CD4-positive, CD25-positive, alpha-beta regulatory T cell (primary cell): ENCODE results near the gene FBN2. TPM values are rescaled to one million over a fixed set of nuclear protein-coding genes. Genes with fewer than 3 reads are reported as not detected.

ENCODE experiments used
- ATAC-seq, 2 donors: fragments of 150-1000 bp; cut with Tn5 transposase; one replicate each; pipeline ENCODE4 v1.10.0; 2021; ENCODE audit warnings: low read depth in 2 of 2, moderate number of reproducible peaks in 2 of 2, moderate library complexity in 1 of 2
- DNase-seq, 3 donors: peaks; one replicate each; pipeline versions ENCODE4 v3.0.0 to v3.0.0-alpha.2; 2012 to 2022; ENCODE audit warnings: mixed read lengths in 1 of 3
- H3K27ac ChIP-seq: one replicate; pipeline ENCODE4 v1.7.0; 2013; ENCODE audit warnings: mild to moderate bottlenecking, low read length; ENCODE audit not compliant: insufficient read depth, poor library complexity, severe bottlenecking
- H3K27me3 ChIP-seq: one replicate; pipeline ENCODE4 v1.7.0; 2013; ENCODE audit warnings: low read length; ENCODE audit not compliant: control insufficient read depth, insufficient read depth
- H3K36me3 ChIP-seq: one replicate; pipeline ENCODE4 v1.7.0; 2013; ENCODE audit warnings: mild to moderate bottlenecking, low read length, moderate library complexity; ENCODE audit not compliant: control insufficient read depth, insufficient read depth
- H3K4me1 ChIP-seq: 2 replicates; pipeline ENCODE4 v1.7.0; 2013; ENCODE audit warnings: mild to moderate bottlenecking, low read length; ENCODE audit not compliant: insufficient read depth, control insufficient read depth, poor library complexity, severe bottlenecking
- H3K4me3 ChIP-seq: one replicate; pipeline ENCODE4 v1.7.0; 2013; ENCODE audit warnings: low read depth, mild to moderate bottlenecking, low read length, moderate library complexity
- H3K9me3 ChIP-seq, 2 experiments: 1 replicate in 1 of 2; 2 replicates in 1 of 2; pipeline ENCODE4 v1.7.0; 2013; ENCODE audit warnings: low read length in 2 of 2, mild to moderate bottlenecking in 1 of 2, moderate library complexity in 1 of 2; ENCODE audit not compliant: control insufficient read depth in 2 of 2
- H3K27ac Mint-ChIP-seq, 3 donors: one replicate each; pipeline ENCODE4 v1.8.0; 2020 to 2022; ENCODE audit warnings: mild to moderate bottlenecking in 3 of 3, mixed read lengths in 3 of 3, moderate library complexity in 2 of 3
- H3K27me3 Mint-ChIP-seq: one replicate; pipeline ENCODE4 v1.8.0; 2022; ENCODE audit warnings: mild to moderate bottlenecking, mixed read lengths
- H3K36me3 Mint-ChIP-seq: one replicate; pipeline ENCODE4 v1.8.0; 2020; ENCODE audit warnings: mixed read lengths
- H3K4me1 Mint-ChIP-seq, 4 donors: one replicate each; pipeline ENCODE4 v1.8.0; 2020 to 2022; ENCODE audit warnings: mixed read lengths in 4 of 4, mild to moderate bottlenecking in 1 of 4
- H3K4me3 Mint-ChIP-seq, 4 donors: one replicate each; pipeline ENCODE4 v1.8.0; 2020 to 2022; ENCODE audit warnings: mild to moderate bottlenecking in 4 of 4, mixed read lengths in 4 of 4, moderate library complexity in 3 of 4
- H3K9me3 Mint-ChIP-seq, 7 donors: one replicate each; pipeline ENCODE4 v1.8.0; 2020 to 2022; ENCODE audit warnings: mixed read lengths in 7 of 7, mild to moderate bottlenecking in 3 of 7, moderate library complexity in 2 of 7
- polyA plus RNA-seq, 4 donors: library from polyadenylated mRNA; unstranded; fragments of 300-500 nt; fragmentation: Illumina TruSeq; gene quantifications; one replicate each; pipeline ENCODE4 v1.2.3, GENCODE V29; 2021
- total RNA-seq: library from RNA; stranded (reverse); gene quantifications from one replicate; pipeline ENCODE4 v1.2.3, GENCODE V29; 2022

FBN2 gene
- total and polyA plus RNA-seq, 5 donors from 2014 or later, result not detected

DNA sequence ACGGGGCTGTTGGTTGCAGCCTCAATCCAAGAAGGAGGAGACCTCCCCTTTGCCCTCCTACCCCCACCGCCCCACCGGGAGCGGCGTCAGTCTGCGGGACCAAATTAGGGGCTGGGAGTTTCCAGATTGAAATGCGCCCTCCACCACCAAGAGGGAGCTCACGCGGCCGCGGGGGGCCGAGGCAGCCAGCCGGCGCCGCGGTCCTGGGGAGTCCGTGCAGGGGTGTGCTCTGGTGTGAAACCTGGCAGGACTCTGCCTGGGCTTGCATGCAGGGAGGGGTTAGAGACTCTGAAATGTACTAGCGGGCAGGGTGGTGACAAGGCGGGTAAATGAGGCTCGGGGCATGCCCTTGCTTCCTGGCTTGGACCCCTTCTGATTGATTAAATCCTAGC, 989 bp upstream of the FBN2 start:
- Histone ChIP-seq H3K27ac (no peak overlapping the region), H3K9me3 (peaks cover 0 to 4% of the 10 kb centered on the region in 2 experiments), H3K27me3 (peaks cover 6% of the 10 kb centered on the region), H3K4me1 (no peaks in the 10 kb centered on the region), H3K4me3 (no peak overlapping the region), H3K36me3 (no peaks in the 10 kb centered on the region)
- Mint-ChIP-seq H3K36me3 (no peaks in the 10 kb centered on the region), H3K9me3 (peaks cover 0 to 7% (median 1%) of the 10 kb centered on the region in 7 donors), H3K4me1 (peaks cover 0 to 4% (median under 1%) of the 10 kb centered on the region in 4 donors), H3K4me3 (no peak overlapping the region), H3K27me3 (peaks cover 17% of the 10 kb centered on the region), H3K27ac (no peak overlapping the region)
- ATAC-seq (no peak), DNase-seq (no peak)

GRCh38 chr5:128538250-128539037, 399 bp upstream of the FBN2 start:
- ATAC-seq (no peak), DNase-seq (no peak)
- Mint-ChIP-seq H3K4me3 (no peak overlapping the region), H3K4me1 (peaks cover 0 to 4% (median under 1%) of the 10 kb centered on the region in 4 donors), H3K27me3 (peaks cover 17% of the 10 kb centered on the region), H3K9me3 (peaks cover 0 to 7% (median 0%) of the 10 kb centered on the region in 7 donors), H3K27ac (no peak overlapping the region), H3K36me3 (no peaks in the 10 kb centered on the region)
- peaks cover 6% of the 10 kb centered on the region for H3K27me3 ChIP-seq
- no peaks in the 10 kb centered on the region for H3K4me1 ChIP-seq
- H3K27ac ChIP-seq, result no peak overlapping the region
- peaks cover 0 to 4% of the 10 kb centered on the region in 2 experiments for H3K9me3 ChIP-seq
- H3K4me3 ChIP-seq, result no peak overlapping the region
- no peaks in the 10 kb centered on the region for H3K36me3 ChIP-seq

DNA sequence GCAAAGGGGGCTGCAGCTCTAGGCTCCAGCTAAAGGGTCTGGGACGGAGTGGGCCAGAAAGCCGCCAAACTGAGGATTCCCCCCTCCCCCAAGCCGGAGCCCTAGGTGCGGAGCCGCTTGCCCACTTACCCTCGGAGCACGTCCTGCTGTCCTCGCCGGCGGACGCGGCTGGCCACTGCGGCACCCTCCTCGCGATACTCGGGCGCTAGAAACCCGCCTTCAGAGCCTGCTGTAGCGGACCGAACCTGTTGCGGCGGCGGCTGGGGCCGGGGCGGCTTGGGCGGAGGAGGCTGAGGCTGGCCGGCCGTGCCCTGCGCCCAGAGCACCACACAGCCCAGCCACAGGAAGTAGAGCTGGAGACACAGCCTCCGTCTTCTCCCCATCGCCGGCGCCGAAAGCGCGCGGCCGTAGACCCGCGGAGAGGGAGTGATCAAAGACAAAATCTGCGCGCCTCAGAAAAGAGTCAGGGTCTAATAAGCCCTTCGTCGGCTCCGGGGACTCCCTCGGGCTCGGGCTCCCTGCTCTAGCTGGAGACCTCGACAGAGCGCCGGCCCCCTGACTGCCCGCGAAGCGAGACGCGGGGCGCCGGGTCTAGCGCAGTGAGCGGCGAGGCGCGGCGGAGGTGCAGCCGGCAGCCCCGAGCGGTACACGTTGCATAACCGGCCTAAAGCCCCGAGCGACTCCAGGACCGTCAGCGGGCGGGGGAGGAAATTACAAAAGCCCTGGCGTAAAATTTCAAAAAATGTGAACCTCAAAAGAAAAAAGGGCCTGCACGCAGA, 635 bp downstream of the FBN2 start:
- Mint-ChIP-seq H3K27ac (no peak overlapping the region), H3K36me3 (no peaks in the 10 kb centered on the region), H3K4me1 (peaks cover 0 to 4% (median under 1%) of the 10 kb centered on the region in 4 donors), H3K27me3 (peaks cover 17% of the 10 kb centered on the region), H3K9me3 (peaks cover 0 to 7% (median 0%) of the 10 kb centered on the region in 7 donors), H3K4me3 (no peak overlapping the region)
- no peak overlapping the region for H3K27ac ChIP-seq
- H3K27me3 ChIP-seq, result peaks cover 6% of the 10 kb centered on the region
- DNase-seq (no peak), ATAC-seq (no peak)
- H3K36me3 ChIP-seq, result no peaks in the 10 kb centered on the region
- H3K9me3 ChIP-seq, result peaks cover 0 to 4% of the 10 kb centered on the region in 2 experiments
- H3K4me3 ChIP-seq, result no peak overlapping the region
- H3K4me1 ChIP-seq, result no peaks in the 10 kb centered on the region

DNA sequence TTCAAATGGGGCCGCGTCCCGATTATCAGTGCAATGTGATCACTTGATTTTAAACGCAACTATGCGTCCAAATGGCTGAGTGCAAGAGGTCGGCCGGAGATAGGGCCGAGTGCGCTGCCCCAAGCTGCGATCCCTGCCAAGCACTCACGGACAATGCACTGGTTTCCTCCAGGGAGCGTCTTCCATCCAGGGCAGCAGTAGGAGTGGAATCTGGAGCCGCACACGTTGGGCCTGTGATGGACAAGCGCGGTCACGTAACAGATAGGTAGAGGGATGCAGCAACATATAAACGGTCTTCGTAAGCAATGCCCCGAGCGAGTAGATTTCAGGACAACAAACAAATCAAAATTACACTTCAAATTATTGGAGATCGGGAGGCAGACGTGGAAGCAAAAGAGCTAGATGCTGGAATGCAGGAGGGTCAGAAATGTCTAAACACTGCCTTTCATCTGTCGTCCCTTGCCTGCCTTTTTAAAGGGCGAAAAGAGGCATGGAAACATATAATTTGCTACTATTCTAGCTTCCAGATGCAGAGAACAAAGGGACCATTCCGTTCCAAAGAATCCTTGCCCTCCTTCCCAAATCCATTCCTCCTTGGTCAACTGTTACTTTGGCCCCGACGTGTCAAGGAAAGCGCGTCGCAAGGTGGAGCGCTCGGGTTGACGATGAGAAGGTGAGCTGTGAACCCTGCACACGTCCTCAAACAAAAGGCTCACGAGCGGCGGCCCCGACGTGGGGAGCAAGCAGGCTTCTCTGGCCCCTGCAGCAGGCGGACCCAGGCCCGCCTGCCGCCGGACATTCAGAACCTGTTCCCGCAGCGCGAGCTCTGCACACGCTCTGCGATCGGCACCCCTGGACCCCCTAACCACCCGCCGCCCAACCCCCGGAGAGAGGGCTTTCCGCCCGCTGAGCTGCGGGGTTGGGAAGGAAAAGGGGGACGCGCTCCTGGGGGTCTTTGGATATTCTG, 1.5 kb downstream of the FBN2 start:
- peaks cover 0 to 7% (median 0%) of the 10 kb centered on the region in 7 donors for H3K9me3 Mint-ChIP-seq
- H3K27ac Mint-ChIP-seq, result no peak overlapping the region
- H3K4me3 Mint-ChIP-seq, result no peak overlapping the region
- Histone ChIP-seq H3K27me3 (peaks cover 6% of the 10 kb centered on the region), H3K4me3 (no peak overlapping the region), H3K9me3 (peaks cover 0 to 4% of the 10 kb centered on the region in 2 experiments), H3K27ac (no peak overlapping the region), H3K36me3 (no peaks in the 10 kb centered on the region), H3K4me1 (no peaks in the 10 kb centered on the region)
- H3K4me1 Mint-ChIP-seq, result peaks cover 0 to 4% (median under 1%) of the 10 kb centered on the region in 4 donors
- H3K36me3 Mint-ChIP-seq, result no peaks in the 10 kb centered on the region
- DNase-seq (no peak), ATAC-seq (no peak)
- peaks cover 17% of the 10 kb centered on the region for H3K27me3 Mint-ChIP-seq

DNA sequence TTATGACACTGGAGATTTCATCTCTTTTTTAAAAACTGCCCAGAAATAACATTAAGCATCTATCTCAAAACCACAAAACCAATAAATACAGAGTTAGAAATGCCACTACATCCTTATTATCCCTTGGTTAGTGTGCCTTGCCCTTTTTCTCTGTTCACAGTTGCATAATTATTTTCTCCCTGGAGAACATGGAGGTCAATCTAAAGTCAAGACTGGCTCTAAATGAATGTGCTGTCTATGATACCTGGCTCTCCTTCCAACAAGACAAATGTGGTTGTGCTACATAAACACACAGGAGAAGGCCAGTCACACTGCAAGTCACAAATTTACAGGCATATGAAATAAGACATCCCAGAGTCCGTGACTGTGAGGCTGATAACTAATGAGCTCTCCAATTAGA, 2.8 kb downstream of the FBN2 start:
- Histone ChIP-seq H3K9me3 (peaks cover 0 to 4% of the 10 kb centered on the region in 2 experiments), H3K36me3 (no peaks in the 10 kb centered on the region), H3K4me1 (no peaks in the 10 kb centered on the region), H3K27ac (no peak overlapping the region), H3K4me3 (no peak overlapping the region), H3K27me3 (peaks cover 6% of the 10 kb centered on the region)
- Mint-ChIP-seq H3K9me3 (peaks cover 0 to 5% (median 0%) of the 10 kb centered on the region in 7 donors), H3K4me3 (no peak overlapping the region), H3K27me3 (peaks cover 17% of the 10 kb centered on the region), H3K36me3 (no peaks in the 10 kb centered on the region), H3K27ac (no peak overlapping the region), H3K4me1 (peaks cover 0 to 4% (median under 1%) of the 10 kb centered on the region in 4 donors)
- no peak for ATAC-seq
- no peak for DNase-seq

DNA sequence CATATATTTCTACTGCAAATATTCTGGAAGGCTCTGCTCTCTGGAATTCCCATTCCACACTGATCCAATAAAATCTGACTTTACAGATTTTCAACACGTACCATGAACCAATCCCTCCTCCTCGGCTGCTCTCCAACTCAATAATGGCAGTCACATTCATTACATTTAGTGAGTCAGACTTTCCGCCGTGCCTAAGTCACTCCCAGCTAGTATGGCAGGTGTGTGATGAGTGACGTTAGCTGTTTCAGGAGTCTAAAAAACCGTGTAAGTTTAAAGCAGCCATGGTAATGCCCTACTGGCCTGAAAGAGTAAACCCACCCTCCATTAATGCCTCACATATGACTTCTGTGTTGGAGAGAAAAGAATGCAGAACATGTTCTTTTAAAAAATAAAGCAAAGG, 3.3 kb downstream of the FBN2 start:
- H3K36me3 ChIP-seq, result no peaks in the 10 kb centered on the region
- H3K27me3 Mint-ChIP-seq, result peaks cover 17% of the 10 kb centered on the region
- no peak for DNase-seq
- H3K4me3 ChIP-seq, result no peak overlapping the region
- no peak overlapping the region for H3K4me3 Mint-ChIP-seq
- no peak for ATAC-seq
- H3K27ac ChIP-seq, result no peak overlapping the region
- no peaks in the 10 kb centered on the region for H3K4me1 ChIP-seq
- H3K27ac Mint-ChIP-seq, result no peak overlapping the region
- H3K9me3 Mint-ChIP-seq, result peaks cover 0 to 5% (median 0%) of the 10 kb centered on the region in 7 donors
- peaks cover 0 to 4% (median under 1%) of the 10 kb centered on the region in 4 donors for H3K4me1 Mint-ChIP-seq
- peaks cover 0 to 4% of the 10 kb centered on the region in 2 experiments for H3K9me3 ChIP-seq
- H3K27me3 ChIP-seq, result peaks cover 6% of the 10 kb centered on the region
- no peaks in the 10 kb centered on the region for H3K36me3 Mint-ChIP-seq

GRCh38 chr5:128532776-128533175, 5.3 kb downstream of the FBN2 start:
- no peak overlapping the region for H3K27ac Mint-ChIP-seq
- H3K4me3 Mint-ChIP-seq, result no peak overlapping the region
- DNase-seq, result no peak
- H3K4me1 ChIP-seq, result no peaks in the 10 kb centered on the region
- no peak overlapping the region for H3K27ac ChIP-seq
- ATAC-seq, result no peak
- no peaks in the 10 kb centered on the region for H3K36me3 Mint-ChIP-seq
- H3K9me3 ChIP-seq, result no peaks in the 10 kb centered on the region
- H3K27me3 Mint-ChIP-seq, result peaks cover 13% of the 10 kb centered on the region
- peaks cover 0 to 6% (median 2%) of the 10 kb centered on the region in 7 donors for H3K9me3 Mint-ChIP-seq
- no peaks in the 10 kb centered on the region for H3K36me3 ChIP-seq
- no peak overlapping the region for H3K4me3 ChIP-seq
- H3K4me1 Mint-ChIP-seq, result peaks cover 0 to 4% (median under 1%) of the 10 kb centered on the region in 4 donors
- H3K27me3 ChIP-seq, result peaks cover 6% of the 10 kb centered on the region
